Measurements from ENCODE around the gene EML4. TPM values are rescaled to one million over a fixed set of nuclear protein-coding genes. Genes with fewer than 3 reads are reported as not detected.
"Not testable (repeated sequence)": the region's sequence is repeated elsewhere in the genome, so short reads cannot be mapped to it uniquely, and the experiment has no call there.

EML4 gene
- total RNA-seq, 4 donors from 2014 or later = 27.4 to 96.8 (median 58.0) TPM

DNA sequence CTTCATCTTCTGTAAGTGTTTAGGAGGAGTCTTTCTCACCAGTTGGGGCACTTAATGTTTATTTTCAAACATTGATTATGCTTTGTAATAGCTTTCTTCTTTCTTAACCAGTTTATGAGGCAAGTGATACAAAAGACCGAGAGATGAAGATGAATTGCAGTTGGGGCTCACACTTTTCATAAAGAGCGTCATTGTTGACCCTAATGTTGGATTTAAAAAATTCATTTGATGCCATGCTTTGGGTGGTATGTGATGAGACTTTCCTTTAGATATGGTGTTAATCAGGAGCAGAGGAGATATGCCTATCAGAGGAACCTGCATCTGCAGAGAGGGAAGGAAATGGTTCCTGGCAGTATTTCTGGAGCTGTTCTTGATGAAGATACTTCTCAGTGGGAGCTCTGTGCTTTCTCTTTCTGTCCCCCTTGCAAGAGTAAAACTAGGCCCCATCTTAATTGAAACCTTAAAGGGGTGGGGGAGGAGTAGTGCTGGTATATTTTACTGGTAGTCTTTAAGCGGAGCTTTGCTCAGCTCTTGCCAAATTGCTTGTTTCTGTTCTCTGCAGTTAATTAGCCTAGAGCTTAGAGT lies 2.3 kb downstream of the EML4 start:
- no peaks in the 10 kb centered on the region for H3K27me3 ChIP-seq
- H3K4me3 ChIP-seq = no peak overlapping the region
- H3K4me1 ChIP-seq = peaks cover 0 to 12% of the 10 kb centered on the region in 2 donors
- intact Hi-C loops (cut with DNase I; ENCODE audit: low total_unique reads) = no loop called here
- peak overlapping the region in 1 of 2 donors; percentile 90 for H3K27ac ChIP-seq
- DNase-seq = no peak
- no peak for TF ChIP-seq POLR2A (IDR thresholded peaks at IDR 0.05)
- TF ChIP-seq, protein P1, sequence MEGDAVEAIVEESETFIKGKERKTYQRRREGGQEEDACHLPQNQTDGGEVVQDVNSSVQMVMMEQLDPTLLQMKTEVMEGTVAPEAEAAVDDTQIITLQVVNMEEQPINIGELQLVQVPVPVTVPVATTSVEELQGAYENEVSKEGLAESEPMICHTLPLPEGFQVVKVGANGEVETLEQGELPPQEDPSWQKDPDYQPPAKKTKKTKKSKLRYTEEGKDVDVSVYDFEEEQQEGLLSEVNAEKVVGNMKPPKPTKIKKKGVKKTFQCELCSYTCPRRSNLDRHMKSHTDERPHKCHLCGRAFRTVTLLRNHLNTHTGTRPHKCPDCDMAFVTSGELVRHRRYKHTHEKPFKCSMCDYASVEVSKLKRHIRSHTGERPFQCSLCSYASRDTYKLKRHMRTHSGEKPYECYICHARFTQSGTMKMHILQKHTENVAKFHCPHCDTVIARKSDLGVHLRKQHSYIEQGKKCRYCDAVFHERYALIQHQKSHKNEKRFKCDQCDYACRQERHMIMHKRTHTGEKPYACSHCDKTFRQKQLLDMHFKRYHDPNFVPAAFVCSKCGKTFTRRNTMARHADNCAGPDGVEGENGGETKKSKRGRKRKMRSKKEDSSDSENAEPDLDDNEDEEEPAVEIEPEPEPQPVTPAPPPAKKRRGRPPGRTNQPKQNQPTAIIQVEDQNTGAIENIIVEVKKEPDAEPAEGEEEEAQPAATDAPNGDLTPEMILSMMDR (IDR thresholded peaks at IDR 0.05) = no peak
- H3K9me3 ChIP-seq = no peaks in the 10 kb centered on the region
- H3K36me3 ChIP-seq = no peaks in the 10 kb centered on the region

DNA sequence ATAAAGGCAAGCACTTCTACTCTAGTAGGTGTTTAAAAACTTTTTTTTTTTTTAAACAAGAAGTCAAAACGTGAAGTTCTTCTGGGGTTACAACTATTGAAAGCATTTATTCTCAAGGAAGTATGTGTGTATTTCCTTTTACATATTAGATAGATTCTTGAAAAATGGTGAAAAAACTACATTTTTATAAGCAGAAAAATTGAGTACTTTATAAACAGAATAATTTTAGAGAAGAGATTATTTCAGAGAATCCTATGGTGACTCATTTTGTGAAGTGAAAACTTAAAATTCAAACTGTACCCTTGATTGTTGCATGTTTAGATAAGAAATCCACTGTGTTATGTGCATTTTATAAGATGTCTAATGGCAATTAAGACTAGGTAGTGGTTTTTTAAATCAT lies 2.9 kb downstream of the EML4 start:
- Histone ChIP-seq H3K9me3 (no peaks in the 10 kb centered on the region), H3K4me3 (no peak overlapping the region), H3K27me3 (no peaks in the 10 kb centered on the region), H3K36me3 (no peaks in the 10 kb centered on the region), H3K27ac (peak overlapping the region in 1 of 2 donors; percentile 90), H3K4me1 (peaks cover 0 to 12% of the 10 kb centered on the region in 2 donors)
- no peak for TF ChIP-seq POLR2A (IDR thresholded peaks at IDR 0.05)
- TF ChIP-seq, protein P1 (IDR thresholded peaks at IDR 0.05) = no peak
- intact Hi-C loops (cut with DNase I; ENCODE audit: low total_unique reads) = no loop called here
- no peak for DNase-seq

DNA sequence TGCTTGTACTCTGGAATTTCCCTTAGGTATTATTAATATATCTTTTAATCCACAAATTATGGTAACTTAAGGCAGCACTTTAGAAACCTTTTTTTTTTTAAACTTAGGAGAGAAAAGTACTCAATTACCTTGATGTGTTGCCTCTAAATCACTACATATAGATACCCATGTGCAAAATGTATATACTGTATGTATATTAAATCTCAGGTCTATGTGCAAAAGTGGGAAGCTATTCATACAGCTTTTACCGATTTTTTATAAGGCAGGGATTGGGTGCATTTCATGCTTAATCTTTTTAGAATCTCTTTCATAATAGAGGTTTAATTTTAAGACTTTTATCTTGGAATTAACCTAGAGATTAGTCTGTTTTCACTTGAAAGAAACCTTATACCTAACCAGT lies 3.4 kb downstream of the EML4 start:
- no peaks in the 10 kb centered on the region for H3K36me3 ChIP-seq
- no peak for DNase-seq
- H3K4me3 ChIP-seq = no peak overlapping the region
- TF ChIP-seq, protein P1 (IDR thresholded peaks at IDR 0.05) = no peak
- no peak for TF ChIP-seq POLR2A (IDR thresholded peaks at IDR 0.05)
- intact Hi-C loops (cut with DNase I; ENCODE audit: low total_unique reads) = no loop called here
- no peak overlapping the region for H3K27ac ChIP-seq
- peaks cover 0 to 12% of the 10 kb centered on the region in 2 donors for H3K4me1 ChIP-seq
- H3K9me3 ChIP-seq = no peaks in the 10 kb centered on the region
- H3K27me3 ChIP-seq = no peaks in the 10 kb centered on the region

DNA sequence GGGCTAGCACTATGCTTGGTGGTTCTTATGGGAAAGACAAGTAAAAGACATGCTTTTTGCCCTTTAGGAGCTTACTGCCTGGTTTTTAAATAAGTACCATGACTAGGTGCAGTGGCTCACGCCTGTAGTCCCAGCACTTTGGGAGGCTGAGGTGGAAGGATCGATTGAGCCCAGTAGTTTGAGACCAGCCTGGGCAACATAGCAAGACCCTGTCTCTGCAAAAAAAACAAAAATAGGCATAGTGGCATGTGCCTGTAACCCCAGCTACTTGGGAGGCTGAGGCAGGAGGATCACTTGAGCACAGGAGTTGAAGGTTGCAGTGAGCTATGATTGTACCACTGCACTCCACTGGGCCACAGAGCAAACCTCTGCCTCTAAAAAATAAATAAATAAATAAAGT lies 4.3 kb downstream of the EML4 start:
- H3K27ac ChIP-seq; H3K9me3 ChIP-seq; H3K27me3 ChIP-seq; H3K4me3 ChIP-seq; DNase-seq; H3K36me3 ChIP-seq; intact Hi-C loops (cut with DNase I; ENCODE audit: low total_unique reads): not testable (repeated sequence)
- peaks cover 0 to 12% of the 10 kb centered on the region in 2 donors for H3K4me1 ChIP-seq

DNA sequence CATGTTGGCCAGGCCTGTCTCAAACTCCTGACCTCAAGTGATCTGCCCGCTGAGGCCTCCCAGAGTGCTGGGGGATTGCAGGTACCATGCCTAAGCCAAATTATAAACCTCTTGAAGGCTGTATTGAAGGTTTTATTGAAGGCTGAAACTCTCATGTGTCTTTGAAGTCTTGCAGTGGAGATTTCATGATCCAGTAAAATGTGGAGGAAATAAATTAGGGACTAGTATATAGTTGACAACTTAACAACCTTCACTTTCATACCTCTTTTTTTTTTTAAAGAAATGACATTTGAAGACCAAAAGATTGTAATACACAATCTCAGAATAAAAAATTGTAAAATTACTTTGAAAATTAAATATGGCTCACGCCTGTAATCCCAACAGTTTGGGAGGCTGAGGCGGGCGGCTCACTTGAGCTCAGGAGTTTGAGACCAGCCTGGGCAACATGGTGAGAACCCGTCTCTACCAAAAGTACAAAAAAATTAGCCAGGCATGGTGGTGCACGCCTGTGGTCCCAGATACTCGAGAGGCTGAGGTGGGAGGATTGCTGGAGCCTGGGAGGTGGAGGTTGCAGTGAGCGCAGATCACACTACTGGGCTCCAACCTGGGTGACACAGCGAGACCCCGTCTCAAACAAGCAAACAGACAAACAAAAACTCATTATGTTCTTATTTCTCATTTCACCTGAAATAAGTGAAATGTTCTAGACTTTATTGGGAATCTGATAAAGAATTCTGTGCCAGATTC lies 8.0 kb downstream of the EML4 start:
- no peak for DNase-seq
- no peak overlapping the region for H3K4me3 ChIP-seq
- peaks cover 0 to 2% of the 10 kb centered on the region in 2 donors for H3K4me1 ChIP-seq
- no peaks in the 10 kb centered on the region for H3K36me3 ChIP-seq
- H3K27ac ChIP-seq = no peak overlapping the region
- H3K9me3 ChIP-seq = no peaks in the 10 kb centered on the region
- H3K27me3 ChIP-seq = no peaks in the 10 kb centered on the region
- TF ChIP-seq POLR2A (IDR thresholded peaks at IDR 0.05) = no peak
- TF ChIP-seq, protein P1 (IDR thresholded peaks at IDR 0.05) = no peak
- intact Hi-C loops (cut with DNase I; ENCODE audit: low total_unique reads) = no loop called here
